Measurements from ENCODE around the gene IL24. TPM values are rescaled to one million over a fixed set of nuclear protein-coding genes. Genes with fewer than 3 reads are reported as not detected.

Gene IL24
- total RNA-seq, 4 donors from 2014 or later = 1.7 TPM; not detected in 3

DNA sequence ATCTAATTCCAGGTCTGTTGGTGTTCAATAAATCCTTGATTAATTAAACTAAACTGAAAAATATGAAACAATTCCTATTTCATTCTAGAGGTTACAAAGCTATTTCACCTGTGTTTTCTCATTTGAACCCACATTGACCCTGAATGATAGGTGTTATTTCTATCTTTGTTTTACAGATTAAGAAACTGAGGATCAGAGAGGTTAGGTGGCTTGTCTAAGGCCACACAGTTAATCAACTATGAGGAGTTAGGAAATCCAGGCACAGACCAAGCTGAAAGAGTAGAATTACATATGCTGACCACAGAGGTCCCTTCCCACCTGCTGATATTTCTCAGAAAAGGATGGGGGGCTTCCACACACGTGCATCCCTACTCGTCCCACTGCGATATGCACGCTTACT is 48.5 kb downstream of the IL24 start:
- intact Hi-C loops (cut with DNase I) = no loop called here
- no peak for DNase-seq (ENCODE audit: extremely low spot score)
- TF ChIP-seq POLR2AphosphoS5 (IDR thresholded peaks at IDR 0.05) (no peak), EP300 (IDR thresholded peaks at IDR 0.05) (no peak), POLR2A (IDR thresholded peaks at IDR 0.05; ENCODE audit: low read depth) (no peak)
- TF ChIP-seq, protein P1, sequence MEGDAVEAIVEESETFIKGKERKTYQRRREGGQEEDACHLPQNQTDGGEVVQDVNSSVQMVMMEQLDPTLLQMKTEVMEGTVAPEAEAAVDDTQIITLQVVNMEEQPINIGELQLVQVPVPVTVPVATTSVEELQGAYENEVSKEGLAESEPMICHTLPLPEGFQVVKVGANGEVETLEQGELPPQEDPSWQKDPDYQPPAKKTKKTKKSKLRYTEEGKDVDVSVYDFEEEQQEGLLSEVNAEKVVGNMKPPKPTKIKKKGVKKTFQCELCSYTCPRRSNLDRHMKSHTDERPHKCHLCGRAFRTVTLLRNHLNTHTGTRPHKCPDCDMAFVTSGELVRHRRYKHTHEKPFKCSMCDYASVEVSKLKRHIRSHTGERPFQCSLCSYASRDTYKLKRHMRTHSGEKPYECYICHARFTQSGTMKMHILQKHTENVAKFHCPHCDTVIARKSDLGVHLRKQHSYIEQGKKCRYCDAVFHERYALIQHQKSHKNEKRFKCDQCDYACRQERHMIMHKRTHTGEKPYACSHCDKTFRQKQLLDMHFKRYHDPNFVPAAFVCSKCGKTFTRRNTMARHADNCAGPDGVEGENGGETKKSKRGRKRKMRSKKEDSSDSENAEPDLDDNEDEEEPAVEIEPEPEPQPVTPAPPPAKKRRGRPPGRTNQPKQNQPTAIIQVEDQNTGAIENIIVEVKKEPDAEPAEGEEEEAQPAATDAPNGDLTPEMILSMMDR (IDR thresholded peaks at IDR 0.05) = no peak
- WGBS = 98% methylated on average over 4 of the region's 4 CpGs
- Histone ChIP-seq H3K4me3 (no peak overlapping the region), H3K4me1 (no peaks in the 10 kb centered on the region), H3K27me3 (peaks cover 0 to 23% (median 0%) of the 10 kb centered on the region in 4 donors), H3K27ac (replicated peaks in 1 of 4) (no peak overlapping the region), H3K9me3 (peaks cover 0 to 9% (median 0%) of the 10 kb centered on the region in 4 donors), H3K36me3 (no peaks in the 10 kb centered on the region)

DNA sequence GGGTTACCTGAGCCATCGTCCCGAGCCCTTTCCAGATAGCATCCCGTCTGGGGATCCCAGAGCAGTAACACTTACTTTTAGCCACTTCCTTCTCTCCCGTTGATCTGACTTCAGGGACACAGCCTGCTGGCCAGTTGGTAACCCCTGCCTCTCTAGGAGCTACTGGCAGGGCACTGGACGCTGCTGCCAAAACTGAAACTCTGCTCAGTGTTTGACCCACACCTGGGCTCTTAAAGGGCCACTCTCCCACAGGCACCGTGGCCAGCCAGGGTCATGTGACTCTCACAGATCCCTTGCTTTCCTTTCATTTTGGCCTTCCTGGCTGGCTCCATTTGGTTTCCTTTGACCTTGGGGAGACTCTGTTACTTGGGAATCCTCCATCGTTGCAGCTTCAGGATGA is 49.0 kb downstream of the IL24 start, which contains the start of gene PIGR:
Gene PIGR (minus strand): TSS at position 206 of the 400 bp plus-strand sequence. CDS start 5,935 bp downstream, outside the sequence.
- 72% methylated on average over 7 of the region's 7 CpGs for WGBS
- intact Hi-C loops (cut with DNase I) = no loop called here
- peaks cover 0 to 9% (median 0%) of the 10 kb centered on the region in 4 donors for H3K9me3 ChIP-seq
- H3K27ac ChIP-seq (replicated peaks in 1 of 4) = no peak within 1 kb of the TSS
- no peak for DNase-seq (ENCODE audit: extremely low spot score)
- H3K4me1 ChIP-seq = no peaks in the 10 kb centered on the region
- H3K27me3 ChIP-seq = peaks cover 0 to 23% (median 0%) of the 10 kb centered on the region in 4 donors
- no peak within 1 kb of the TSS for H3K4me3 ChIP-seq
- TF ChIP-seq EP300 (IDR thresholded peaks at IDR 0.05) (no peak), POLR2A (IDR thresholded peaks at IDR 0.05; ENCODE audit: low read depth) (no peak), POLR2AphosphoS5 (IDR thresholded peaks at IDR 0.05) (no peak)
- TF ChIP-seq, protein P1 (IDR thresholded peaks at IDR 0.05) = no peak
- no peaks in the 10 kb centered on the region for H3K36me3 ChIP-seq

DNA sequence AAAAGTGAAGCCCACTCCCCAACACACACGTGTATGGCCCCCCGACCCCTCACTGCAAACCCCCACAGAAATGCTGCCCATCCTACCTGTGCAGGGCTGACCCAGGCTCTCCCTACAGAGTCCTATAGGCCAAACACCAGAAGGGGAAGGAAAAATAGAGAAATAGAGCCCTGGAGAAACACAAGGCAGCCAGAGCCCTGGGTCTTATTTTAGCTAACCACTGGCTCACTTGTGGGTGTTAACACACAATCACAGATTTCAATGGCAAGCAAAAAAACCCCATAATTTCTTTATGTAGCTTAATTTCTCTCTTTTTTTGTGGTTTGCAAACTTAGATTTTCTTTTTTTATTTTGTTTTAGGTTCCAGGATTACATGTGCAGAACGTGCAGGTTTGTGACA is 50.0 kb downstream of the IL24 start:
- Histone ChIP-seq H3K4me3 (no peak overlapping the region), H3K4me1 (no peaks in the 10 kb centered on the region), H3K36me3 (no peaks in the 10 kb centered on the region), H3K27ac (replicated peaks in 1 of 4) (no peak overlapping the region), H3K27me3 (peaks cover 0 to 23% (median 0%) of the 10 kb centered on the region in 4 donors), H3K9me3 (peaks cover 0 to 9% (median 0%) of the 10 kb centered on the region in 4 donors)
- TF ChIP-seq EP300 (IDR thresholded peaks at IDR 0.05) = no peak
- no peak for TF ChIP-seq POLR2AphosphoS5 (IDR thresholded peaks at IDR 0.05)
- no peak for TF ChIP-seq POLR2A (IDR thresholded peaks at IDR 0.05; ENCODE audit: low read depth)
- TF ChIP-seq, protein P1 (IDR thresholded peaks at IDR 0.05) = no peak
- intact Hi-C loops (cut with DNase I) = no loop called here
- DNase-seq (ENCODE audit: extremely low spot score) = no peak
- WGBS = 78% methylated on average over 3 of the region's 3 CpGs

DNA sequence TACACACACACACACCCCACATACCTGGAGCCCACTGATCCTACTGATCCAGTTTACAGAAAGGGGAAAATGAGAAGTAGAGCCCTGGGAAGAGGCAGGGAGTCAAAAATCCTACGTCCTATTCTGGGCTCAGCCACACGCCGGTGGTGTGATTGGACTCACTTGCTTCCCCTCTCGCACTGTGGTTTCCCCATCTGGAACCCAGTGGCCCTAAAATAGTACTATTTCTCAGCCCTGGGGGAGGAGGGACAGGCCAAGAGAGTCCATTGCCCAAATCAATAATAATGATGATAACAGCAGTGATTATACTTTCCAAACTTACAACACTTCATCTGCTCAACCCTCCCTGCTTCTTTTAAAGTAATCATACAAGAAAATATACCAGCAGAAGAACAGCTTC is 52.0 kb downstream of the IL24 start:
- Histone ChIP-seq H3K9me3 (peaks cover 0 to 9% (median 0%) of the 10 kb centered on the region in 4 donors), H3K27ac (replicated peaks in 1 of 4) (no peak overlapping the region), H3K27me3 (peaks cover 0 to 23% (median 0%) of the 10 kb centered on the region in 4 donors), H3K4me3 (no peak overlapping the region), H3K4me1 (no peaks in the 10 kb centered on the region), H3K36me3 (no peaks in the 10 kb centered on the region)
- intact Hi-C loops (cut with DNase I) = no loop called here
- WGBS = 71% methylated on average over 4 of the region's 4 CpGs
- no peak for DNase-seq (ENCODE audit: extremely low spot score)
- TF ChIP-seq EP300 (IDR thresholded peaks at IDR 0.05) = no peak
- TF ChIP-seq, protein P1 (IDR thresholded peaks at IDR 0.05) = no peak
- TF ChIP-seq POLR2A (IDR thresholded peaks at IDR 0.05; ENCODE audit: low read depth) = no peak
- TF ChIP-seq POLR2AphosphoS5 (IDR thresholded peaks at IDR 0.05) = no peak

DNA sequence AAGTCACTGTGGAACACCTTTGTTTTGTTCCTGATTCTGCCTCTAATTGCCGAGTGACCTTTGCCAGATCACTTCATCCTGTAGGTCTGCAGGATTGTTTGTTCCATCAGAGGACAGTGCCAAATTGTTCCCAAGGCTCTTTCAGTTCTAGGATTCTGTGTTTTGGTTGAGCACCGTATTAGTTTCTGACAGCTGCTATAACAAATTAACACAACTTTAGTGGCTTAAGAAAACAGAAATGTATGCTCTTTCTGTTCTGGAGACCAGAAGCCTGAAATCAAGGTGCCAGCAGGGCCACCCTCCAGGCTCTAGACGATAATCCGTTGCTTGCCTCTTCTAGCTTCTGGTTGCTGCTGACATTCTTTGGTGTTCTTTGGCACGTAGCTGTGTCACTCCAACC is 52.4 kb downstream of the IL24 start:
- WGBS = 89% methylated on average over 5 of the region's 5 CpGs
- peaks cover 0 to 21% (median 0%) of the 10 kb centered on the region in 4 donors for H3K27me3 ChIP-seq

More for the DNA sequence above, 52.4 kb downstream of the IL24 start:
- H3K27ac ChIP-seq (replicated peaks in 1 of 4) = no peak overlapping the region
- DNase-seq (ENCODE audit: extremely low spot score) = no peak
- intact Hi-C loops (cut with DNase I) = no loop called here
- no peaks in the 10 kb centered on the region for H3K4me1 ChIP-seq
- no peak overlapping the region for H3K4me3 ChIP-seq
- H3K36me3 ChIP-seq = no peaks in the 10 kb centered on the region
- TF ChIP-seq, protein P1 (IDR thresholded peaks at IDR 0.05) = no peak
- TF ChIP-seq POLR2AphosphoS5 (IDR thresholded peaks at IDR 0.05) (no peak), POLR2A (IDR thresholded peaks at IDR 0.05; ENCODE audit: low read depth) (no peak), EP300 (IDR thresholded peaks at IDR 0.05) (no peak)
- peaks cover 0 to 9% (median 0%) of the 10 kb centered on the region in 4 donors for H3K9me3 ChIP-seq

Data from esophagus muscularis mucosa (tissue), 4 donors.